ENCODE data around the gene CLDN1. TPM values are rescaled to one million over a fixed set of nuclear protein-coding genes. Genes with fewer than 3 reads are reported as not detected.

The CLDN1 gene
- total and polyA plus RNA-seq, 2 of the 13 experiments (the other 11 are each of a cell fraction or from before 2014, with no cell fraction given): 42.7 to 51.6 TPM

DNA sequence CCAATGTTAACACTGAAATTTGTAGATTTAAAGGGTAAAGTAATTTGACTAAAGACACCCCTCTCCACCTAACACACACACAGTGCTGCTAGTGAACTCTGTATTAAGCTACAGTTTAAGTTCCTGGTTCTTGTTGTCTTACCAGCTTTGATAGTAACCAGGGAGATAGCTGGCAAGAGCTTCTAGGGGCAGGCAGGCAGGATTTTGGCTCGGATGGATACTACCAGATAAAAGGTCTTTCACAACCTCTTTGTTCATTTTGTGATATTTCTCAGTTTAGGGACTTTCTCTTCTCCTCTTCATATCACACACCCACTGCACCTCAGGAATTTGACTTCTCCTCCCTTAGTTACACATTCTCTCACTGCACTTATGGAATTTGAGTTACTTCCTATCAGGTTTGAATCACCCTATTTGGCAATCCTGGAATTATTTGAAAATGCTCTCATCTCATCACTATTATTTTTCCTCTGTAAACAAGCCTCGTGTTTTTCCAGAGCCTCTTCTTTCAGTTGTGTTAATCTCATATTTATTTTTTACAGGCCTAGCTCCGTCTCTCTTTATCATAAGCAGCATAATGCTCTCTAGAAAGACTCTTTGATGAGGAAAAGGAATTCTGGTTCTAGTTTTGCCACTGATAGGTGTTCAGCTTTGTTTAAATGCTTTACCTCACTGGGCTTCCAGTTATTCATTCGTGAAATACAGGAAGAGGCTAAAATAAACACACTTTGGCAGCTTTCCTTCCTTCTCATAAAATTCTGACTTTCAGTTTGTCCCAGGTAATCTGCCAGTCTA, 23.0 kb upstream of the CLDN1 start (continued):
- TF ChIP-seq LCORL (IDR thresholded peaks at IDR 0.05) (peak; percentile 86), LCORL (CRISPR knock-in tag; IDR thresholded peaks at IDR 0.05) (no peak), NFRKB (IDR thresholded peaks at IDR 0.05) (no peak), ZNF446 (CRISPR knock-in tag; IDR thresholded peaks at IDR 0.05) (no peak), KDM5A (IDR thresholded peaks at IDR 0.05; ENCODE audit: borderline replicate concordance, low read length) (no peak), KDM5B (CRISPR knock-in tag; IDR thresholded peaks at IDR 0.05; ENCODE audit: borderline replicate concordance) (no peak), NKX3-1 (CRISPR knock-in tag; IDR thresholded peaks at IDR 0.05) (peak; percentile 65; the same call in 1 of the 2 replicates), ZNF776 (CRISPR knock-in tag; IDR thresholded peaks at IDR 0.05) (no peak), ZNF567 (CRISPR knock-in tag; IDR thresholded peaks at IDR 0.05; ENCODE audit: borderline replicate concordance) (no peak), ZNF501 (CRISPR knock-in tag; IDR thresholded peaks at IDR 0.05) (no peak), CEBPB (IDR thresholded peaks at IDR 0.05; ENCODE audit: borderline replicate concordance, low read depth, low read length) (peak; percentile 77), ZC3H4 (CRISPR knock-in tag; IDR thresholded peaks at IDR 0.05; ENCODE audit: borderline replicate concordance) (no peak), ZNF572 (CRISPR knock-in tag; IDR thresholded peaks at IDR 0.05) (no peak), SMAD9 (CRISPR knock-in tag; IDR thresholded peaks at IDR 0.05) (no peak), SRSF9 (IDR thresholded peaks at IDR 0.05; ENCODE audit: borderline replicate concordance, insufficient read depth, low read depth, low read length, poor library complexity, severe bottlenecking) (no peak), PTBP1 (IDR thresholded peaks at IDR 0.05; ENCODE audit: low read depth, low read length, poor library complexity, severe bottlenecking) (no peak), YEATS4 (CRISPR knock-in tag; IDR thresholded peaks at IDR 0.05; ENCODE audit: borderline replicate concordance) (peak; percentile 59), ZSCAN20 (CRISPR knock-in tag; IDR thresholded peaks at IDR 0.05; ENCODE audit: borderline replicate concordance) (peak; percentile 81; the same call in 1 of the 2 replicates)
- TF ChIP-seq, protein P1, sequence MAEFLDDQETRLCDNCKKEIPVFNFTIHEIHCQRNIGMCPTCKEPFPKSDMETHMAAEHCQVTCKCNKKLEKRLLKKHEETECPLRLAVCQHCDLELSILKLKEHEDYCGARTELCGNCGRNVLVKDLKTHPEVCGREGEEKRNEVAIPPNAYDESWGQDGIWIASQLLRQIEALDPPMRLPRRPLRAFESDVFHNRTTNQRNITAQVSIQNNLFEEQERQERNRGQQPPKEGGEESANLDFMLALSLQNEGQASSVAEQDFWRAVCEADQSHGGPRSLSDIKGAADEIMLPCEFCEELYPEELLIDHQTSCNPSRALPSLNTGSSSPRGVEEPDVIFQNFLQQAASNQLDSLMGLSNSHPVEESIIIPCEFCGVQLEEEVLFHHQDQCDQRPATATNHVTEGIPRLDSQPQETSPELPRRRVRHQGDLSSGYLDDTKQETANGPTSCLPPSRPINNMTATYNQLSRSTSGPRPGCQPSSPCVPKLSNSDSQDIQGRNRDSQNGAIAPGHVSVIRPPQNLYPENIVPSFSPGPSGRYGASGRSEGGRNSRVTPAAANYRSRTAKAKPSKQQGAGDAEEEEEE (CRISPR knock-in tag; IDR thresholded peaks at IDR 0.05; ENCODE audit: borderline replicate concordance): no peak
- TF ChIP-seq, protein P2, sequence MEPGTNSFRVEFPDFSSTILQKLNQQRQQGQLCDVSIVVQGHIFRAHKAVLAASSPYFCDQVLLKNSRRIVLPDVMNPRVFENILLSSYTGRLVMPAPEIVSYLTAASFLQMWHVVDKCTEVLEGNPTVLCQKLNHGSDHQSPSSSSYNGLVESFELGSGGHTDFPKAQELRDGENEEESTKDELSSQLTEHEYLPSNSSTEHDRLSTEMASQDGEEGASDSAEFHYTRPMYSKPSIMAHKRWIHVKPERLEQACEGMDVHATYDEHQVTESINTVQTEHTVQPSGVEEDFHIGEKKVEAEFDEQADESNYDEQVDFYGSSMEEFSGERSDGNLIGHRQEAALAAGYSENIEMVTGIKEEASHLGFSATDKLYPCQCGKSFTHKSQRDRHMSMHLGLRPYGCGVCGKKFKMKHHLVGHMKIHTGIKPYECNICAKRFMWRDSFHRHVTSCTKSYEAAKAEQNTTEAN (CRISPR knock-in tag; conservative IDR thresholded peaks at IDR 0.05): peak; percentile 57; the same call in 1 of the 2 replicates
- TF ChIP-seq, protein P3, sequence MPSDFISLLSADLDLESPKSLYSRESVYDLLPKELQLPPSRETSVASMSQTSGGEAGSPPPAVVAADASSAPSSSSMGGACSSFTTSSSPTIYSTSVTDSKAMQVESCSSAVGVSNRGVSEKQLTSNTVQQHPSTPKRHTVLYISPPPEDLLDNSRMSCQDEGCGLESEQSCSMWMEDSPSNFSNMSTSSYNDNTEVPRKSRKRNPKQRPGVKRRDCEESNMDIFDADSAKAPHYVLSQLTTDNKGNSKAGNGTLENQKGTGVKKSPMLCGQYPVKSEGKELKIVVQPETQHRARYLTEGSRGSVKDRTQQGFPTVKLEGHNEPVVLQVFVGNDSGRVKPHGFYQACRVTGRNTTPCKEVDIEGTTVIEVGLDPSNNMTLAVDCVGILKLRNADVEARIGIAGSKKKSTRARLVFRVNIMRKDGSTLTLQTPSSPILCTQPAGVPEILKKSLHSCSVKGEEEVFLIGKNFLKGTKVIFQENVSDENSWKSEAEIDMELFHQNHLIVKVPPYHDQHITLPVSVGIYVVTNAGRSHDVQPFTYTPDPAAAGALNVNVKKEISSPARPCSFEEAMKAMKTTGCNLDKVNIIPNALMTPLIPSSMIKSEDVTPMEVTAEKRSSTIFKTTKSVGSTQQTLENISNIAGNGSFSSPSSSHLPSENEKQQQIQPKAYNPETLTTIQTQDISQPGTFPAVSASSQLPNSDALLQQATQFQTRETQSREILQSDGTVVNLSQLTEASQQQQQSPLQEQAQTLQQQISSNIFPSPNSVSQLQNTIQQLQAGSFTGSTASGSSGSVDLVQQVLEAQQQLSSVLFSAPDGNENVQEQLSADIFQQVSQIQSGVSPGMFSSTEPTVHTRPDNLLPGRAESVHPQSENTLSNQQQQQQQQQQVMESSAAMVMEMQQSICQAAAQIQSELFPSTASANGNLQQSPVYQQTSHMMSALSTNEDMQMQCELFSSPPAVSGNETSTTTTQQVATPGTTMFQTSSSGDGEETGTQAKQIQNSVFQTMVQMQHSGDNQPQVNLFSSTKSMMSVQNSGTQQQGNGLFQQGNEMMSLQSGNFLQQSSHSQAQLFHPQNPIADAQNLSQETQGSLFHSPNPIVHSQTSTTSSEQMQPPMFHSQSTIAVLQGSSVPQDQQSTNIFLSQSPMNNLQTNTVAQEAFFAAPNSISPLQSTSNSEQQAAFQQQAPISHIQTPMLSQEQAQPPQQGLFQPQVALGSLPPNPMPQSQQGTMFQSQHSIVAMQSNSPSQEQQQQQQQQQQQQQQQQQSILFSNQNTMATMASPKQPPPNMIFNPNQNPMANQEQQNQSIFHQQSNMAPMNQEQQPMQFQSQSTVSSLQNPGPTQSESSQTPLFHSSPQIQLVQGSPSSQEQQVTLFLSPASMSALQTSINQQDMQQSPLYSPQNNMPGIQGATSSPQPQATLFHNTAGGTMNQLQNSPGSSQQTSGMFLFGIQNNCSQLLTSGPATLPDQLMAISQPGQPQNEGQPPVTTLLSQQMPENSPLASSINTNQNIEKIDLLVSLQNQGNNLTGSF (CRISPR knock-in tag; IDR thresholded peaks at IDR 0.05): no peak
- TF ChIP-seq, protein P4, sequence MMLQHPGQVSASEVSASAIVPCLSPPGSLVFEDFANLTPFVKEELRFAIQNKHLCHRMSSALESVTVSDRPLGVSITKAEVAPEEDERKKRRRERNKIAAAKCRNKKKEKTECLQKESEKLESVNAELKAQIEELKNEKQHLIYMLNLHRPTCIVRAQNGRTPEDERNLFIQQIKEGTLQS (CRISPR knock-in tag; IDR thresholded peaks at IDR 0.05): no peak
